ENCODE results near the gene TSFM. TPM values are rescaled to one million over a fixed set of nuclear protein-coding genes. Genes with fewer than 3 reads are reported as not detected.

The TSFM gene
- total and polyA plus RNA-seq, 9 of the 15 experiments (the other 6 are each of a cell fraction or from before 2014, with no cell fraction given) = 44.6 to 198 (median 60.2) TPM

- intact Hi-C loops (cut with micrococcal nuclease) = no loop called here
- H3K4me1 ChIP-seq (replicated peaks in 1 of 2; ENCODE audit: control insufficient read depth in 2 of 2, insufficient read depth in 2 of 2, low read length in 2 of 2) = peaks cover 9 to 17% of the 10 kb centered on the region in 2 experiments; a peak in 3 of 5 replicates
- no peak overlapping the region for H3K4me3 ChIP-seq
Measured at GRCh38 chr12:57817261-57817989, 34.8 kb downstream of the TSFM start.

More at GRCh38 chr12:57817261-57817989, 34.8 kb downstream of the TSFM start:
- Histone ChIP-seq H3K9me3 (replicated peaks; ENCODE audit: control insufficient read depth, insufficient read depth, low read depth, low read length) (no peaks in the 10 kb centered on the region), H4K20me1 (replicated peaks; ENCODE audit: control insufficient read depth, insufficient read depth, low read length) (no peaks in the 10 kb centered on the region; the same call in 1 of the 2 replicates), H3K4me2 (ENCODE audit: insufficient read depth, low read length) (no peak overlapping the region), H2AFZ (ENCODE audit: low read depth, low read length) (no peak overlapping the region), H3K27me3 (ENCODE audit: control insufficient read depth in 2 of 2, insufficient read depth in 2 of 2, low read length in 2 of 2) (no peaks in the 10 kb centered on the region), H3K36me3 (ENCODE audit: control insufficient read depth, insufficient read depth, low read length) (peaks cover 13% of the 10 kb centered on the region; the same call in 1 of the 3 replicates), H3K79me2 (ENCODE audit: control insufficient read depth, insufficient read depth, low read length) (no peaks in the 10 kb centered on the region), H3K9ac (ENCODE audit: insufficient read depth in 1 of 2, low read depth in 2 of 2, low read length in 2 of 2) (no peak overlapping the region), H3K9me1 (ENCODE audit: control insufficient read depth, insufficient read depth, low read length) (peaks cover 4% of the 10 kb centered on the region), H3K27ac (ENCODE audit: extremely low read depth, low read depth, low read length) (peak overlapping the region; percentile 37; the same call in 2 of the 3 replicates)
- no peak for TF ChIP-seq MEF2A (IDR thresholded peaks at IDR 0.05; ENCODE audit: control insufficient read depth, low read depth, low read length)
- TF ChIP-seq HMG20B (CRISPR knock-in tag; IDR thresholded peaks at IDR 0.05) = no peak
- no peak for TF ChIP-seq ZFP91 (CRISPR knock-in tag; IDR thresholded peaks at IDR 0.05)
- no TSS peak for BruUV-seq (replicated peaks)
- 78% methylated on average over 8 of the region's 8 CpGs for WGBS (ENCODE audit: insufficient coverage, low coverage, missing lambda C conversion rate)
- in situ Hi-C loops (cut with MboI) = no loop called here
- DNase-seq (ENCODE audit: extremely low read depth in 1 of 4, low spot score in 3 of 4) (no peak), ATAC-seq (no peak), FAIRE-seq (peak; percentile 75)
- ChIA-PET POLR2A (interaction anchor here (0.8 to 2.5 kb wide), 6 partner anchors 15 to 85 kb away, joined by 3 to 21 read pairs (median 4); no protein-coding TSS in a partner anchor), CTCF (ENCODE audit: low intra/inter-chr PET ratio) (interaction anchor here (1.1 kb wide), 1 partner anchor 88 kb away, joined by 6 read pairs; no protein-coding TSS in a partner anchor)

Data from K562 (cell line).